Esophagus squamous epithelium (tissue), 4 donors: ENCODE data around the gene PCK1.

Experiments used
- POLR2A ChIP-seq, 4 donors: fragments of 450-650 bp; IDR thresholded peaks; one replicate each; pipeline ENCODE4 v1.6.1; 2017; ENCODE audit warnings: antibody characterized with exemption in 4 of 4, mild to moderate bottlenecking in 4 of 4, moderate library complexity in 3 of 4
- TF ChIP-seq, protein P1 (sequence below), 6 experiments: fragments of 450-650 bp in 4 of 6; fragments of 200-600 bp in 2 of 6; sonication (generic) in 2 of 6; IDR thresholded peaks; one replicate each; pipeline ENCODE4 v1.5.1; 2016 to 2019; ENCODE audit warnings: antibody characterized with exemption in 6 of 6, mild to moderate bottlenecking in 4 of 6, moderate library complexity in 4 of 6

DNA sequence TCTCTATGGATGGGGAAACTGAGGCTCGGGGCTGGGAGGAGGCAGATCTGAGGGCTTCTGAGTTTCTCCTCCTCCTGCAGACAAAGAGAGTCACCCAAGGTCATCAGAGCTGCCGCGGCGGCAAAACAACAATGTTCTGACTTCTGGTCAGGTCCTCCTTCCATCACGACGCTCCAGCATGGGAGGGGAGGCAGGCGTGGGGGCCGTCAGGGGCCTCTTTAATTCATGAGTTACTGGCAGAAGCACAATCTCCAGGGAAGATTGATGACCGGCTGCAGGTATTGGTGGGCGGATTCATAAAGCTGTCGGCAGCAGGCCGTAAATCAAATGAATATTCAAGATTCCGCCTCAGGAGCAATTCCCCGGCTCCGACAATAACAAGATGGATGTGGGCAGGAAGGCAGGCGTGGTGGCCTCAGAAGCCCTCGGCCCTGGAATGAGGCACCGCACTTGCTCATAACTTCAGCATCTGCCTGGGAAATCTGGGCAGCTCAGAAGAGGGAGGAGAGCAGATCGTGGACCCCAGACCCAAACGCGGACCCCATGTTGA, 19.1 kb downstream of the PCK1 start:
- TF ChIP-seq, protein P1, sequence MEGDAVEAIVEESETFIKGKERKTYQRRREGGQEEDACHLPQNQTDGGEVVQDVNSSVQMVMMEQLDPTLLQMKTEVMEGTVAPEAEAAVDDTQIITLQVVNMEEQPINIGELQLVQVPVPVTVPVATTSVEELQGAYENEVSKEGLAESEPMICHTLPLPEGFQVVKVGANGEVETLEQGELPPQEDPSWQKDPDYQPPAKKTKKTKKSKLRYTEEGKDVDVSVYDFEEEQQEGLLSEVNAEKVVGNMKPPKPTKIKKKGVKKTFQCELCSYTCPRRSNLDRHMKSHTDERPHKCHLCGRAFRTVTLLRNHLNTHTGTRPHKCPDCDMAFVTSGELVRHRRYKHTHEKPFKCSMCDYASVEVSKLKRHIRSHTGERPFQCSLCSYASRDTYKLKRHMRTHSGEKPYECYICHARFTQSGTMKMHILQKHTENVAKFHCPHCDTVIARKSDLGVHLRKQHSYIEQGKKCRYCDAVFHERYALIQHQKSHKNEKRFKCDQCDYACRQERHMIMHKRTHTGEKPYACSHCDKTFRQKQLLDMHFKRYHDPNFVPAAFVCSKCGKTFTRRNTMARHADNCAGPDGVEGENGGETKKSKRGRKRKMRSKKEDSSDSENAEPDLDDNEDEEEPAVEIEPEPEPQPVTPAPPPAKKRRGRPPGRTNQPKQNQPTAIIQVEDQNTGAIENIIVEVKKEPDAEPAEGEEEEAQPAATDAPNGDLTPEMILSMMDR (IDR thresholded peaks at IDR 0.05) = no peak
- no peak for TF ChIP-seq POLR2A (IDR thresholded peaks at IDR 0.05)
